Esophagus muscularis mucosa (tissue), 3 donors: ENCODE results near the gene CCR8.

ENCODE experiments used
- CTCF ChIP-seq, 3 experiments: fragments of 200-600 bp in 2 of 3; fragments of 450-650 bp in 1 of 3; sonication (generic) in 2 of 3; IDR thresholded peaks; one replicate each; pipeline ENCODE4 v1.5.1; 2017 to 2019; ENCODE audit warnings: antibody characterized with exemption in 3 of 3, mild to moderate bottlenecking in 2 of 3, moderate library complexity in 1 of 3
- EP300 ChIP-seq: sonication (generic); formaldehyde crosslinking; IDR thresholded peaks from one replicate; pipeline ENCODE4 v1.6.1; 2017; ENCODE audit warnings: antibody characterized with exemption

GRCh38 chr3:39290255-39290654 lies 39.3 kb upstream of the CCR8 start:
- TF ChIP-seq EP300 (no peak), CTCF (IDR thresholded peaks at IDR 0.05) (no peak)
